Astrocyte (in vitro differentiated cells and primary cell): ENCODE results near the gene CLEC2A. TPM values are rescaled to one million over a fixed set of nuclear protein-coding genes. Genes with fewer than 3 reads are reported as not detected.

ENCODE experiments used
- DNase-seq: peaks from one replicate; pipeline ENCODE4 v3.0.0-alpha.2; 2010; ENCODE audit warnings: low read depth
- FAIRE-seq: peaks from 2 replicates; lab custom pipeline; 2011; peaks lifted over from hg19 to GRCh38; lab: Jason Lieb, UNC
- H2AFZ ChIP-seq: 2 replicates; pipeline ENCODE4 v1.6.0; 2012; ENCODE audit warnings: low read depth, low read length, inconsistent platforms
- H3K27ac ChIP-seq: 2 replicates; pipeline ENCODE4 v1.5.1; 2011; ENCODE audit warnings: low read depth, low read length, inconsistent platforms
- H3K27me3 ChIP-seq: 2 replicates; pipeline ENCODE4 v1.6.0; 2011; ENCODE audit warnings: low read length, inconsistent platforms; ENCODE audit not compliant: insufficient read depth
- H3K36me3 ChIP-seq: 2 replicates; pipeline ENCODE4 v1.5.1; 2011; ENCODE audit warnings: low read length, inconsistent platforms; ENCODE audit not compliant: insufficient read depth
- H3K4me1 ChIP-seq: 2 replicates; pipeline ENCODE4 v1.5.1; 2011; ENCODE audit warnings: low read length, inconsistent platforms; ENCODE audit not compliant: insufficient read depth
- H3K4me2 ChIP-seq: 2 replicates; pipeline ENCODE4 v1.6.0; 2012; ENCODE audit warnings: low read length, inconsistent platforms
- H3K4me3 ChIP-seq: 2 replicates; pipeline ENCODE4 v1.5.1; 2011; ENCODE audit warnings: low read depth, mild to moderate bottlenecking, low read length, inconsistent platforms; ENCODE audit not compliant: insufficient read depth
- H3K79me2 ChIP-seq: 2 replicates; pipeline ENCODE4 v1.6.0; 2012; ENCODE audit warnings: mild to moderate bottlenecking, low read length, inconsistent platforms; ENCODE audit not compliant: insufficient read depth
- H3K9ac ChIP-seq: 2 replicates; pipeline ENCODE4 v1.6.0; 2012; ENCODE audit warnings: mild to moderate bottlenecking, low read length, inconsistent platforms
- H3K9me3 ChIP-seq: 2 replicates; pipeline ENCODE4 v1.5.1; 2012; ENCODE audit warnings: low read depth, mild to moderate bottlenecking, low read length, inconsistent platforms; ENCODE audit not compliant: insufficient read depth
- H4K20me1 ChIP-seq: 2 replicates; pipeline ENCODE4 v1.6.0; 2012; ENCODE audit warnings: low read length, inconsistent platforms; ENCODE audit not compliant: insufficient read depth
- H3K27ac Mint-ChIP-seq: one replicate; pipeline ENCODE4 v1.8.0; 2021; ENCODE audit warnings: mild to moderate bottlenecking, mixed read lengths; ENCODE audit not compliant: unreplicated experiment
- H3K27me3 Mint-ChIP-seq: one replicate; pipeline ENCODE4 v1.8.0; 2021; ENCODE audit warnings: low read depth, mixed read lengths; ENCODE audit not compliant: unreplicated experiment
- H3K36me3 Mint-ChIP-seq: one replicate; pipeline ENCODE4 v1.8.0; 2021; ENCODE audit warnings: low read depth, mixed read lengths; ENCODE audit not compliant: unreplicated experiment
- H3K4me1 Mint-ChIP-seq: one replicate; pipeline ENCODE4 v1.8.0; 2021; ENCODE audit warnings: low read depth, mixed read lengths; ENCODE audit not compliant: unreplicated experiment
- H3K4me3 Mint-ChIP-seq: one replicate; pipeline ENCODE4 v1.8.0; 2021; ENCODE audit warnings: mild to moderate bottlenecking, moderate library complexity, mixed read lengths; ENCODE audit not compliant: unreplicated experiment
- H3K9me3 Mint-ChIP-seq: one replicate; pipeline ENCODE4 v1.8.0; 2021; ENCODE audit warnings: mild to moderate bottlenecking, mixed read lengths; ENCODE audit not compliant: unreplicated experiment
- CTCF ChIP-seq: IDR thresholded peaks from 2 replicates; pipeline ENCODE4 v1.5.1; 2011; ENCODE audit warnings: low read depth, mild to moderate bottlenecking, inconsistent platforms, low read length, moderate library complexity; ENCODE audit not compliant: insufficient read depth
- EZH2 ChIP-seq: IDR thresholded peaks from 2 replicates; pipeline ENCODE4 v1.6.1; 2012; ENCODE audit warnings: mild to moderate bottlenecking, low read length, inconsistent platforms; ENCODE audit not compliant: insufficient read depth
- total RNA-seq: library from RNA; stranded (reverse); gene quantifications from 2 replicates; pipeline ENCODE4 v1.2.1, GENCODE V29; 2021

Gene CLEC2A
- total RNA-seq, 1 donor from 2014 or later: 0.84 TPM

- H3K9me3 ChIP-seq: no peaks in the 10 kb centered on the region
- no peak overlapping the region for H3K9ac ChIP-seq
- Mint-ChIP-seq H3K27me3 (no peaks in the 10 kb centered on the region), H3K4me1 (no peaks in the 10 kb centered on the region), H3K27ac (no peak overlapping the region), H3K4me3 (no peak overlapping the region), H3K36me3 (no peaks in the 10 kb centered on the region), H3K9me3 (no peaks in the 10 kb centered on the region)
- DNase-seq (no peak), FAIRE-seq (no peak)
- H3K27ac ChIP-seq: no peak overlapping the region
- no peak overlapping the region for H3K4me3 ChIP-seq
- H2AFZ ChIP-seq: no peak overlapping the region
- no peaks in the 10 kb centered on the region for H3K79me2 ChIP-seq
- H4K20me1 ChIP-seq: no peaks in the 10 kb centered on the region
- no peaks in the 10 kb centered on the region for H3K27me3 ChIP-seq
- no peaks in the 10 kb centered on the region for H3K4me1 ChIP-seq
- H3K36me3 ChIP-seq: no peaks in the 10 kb centered on the region
- TF ChIP-seq CTCF (no peak), EZH2 (no peak)
- no peak overlapping the region for H3K4me2 ChIP-seq
These were observed 34.6 kb downstream of the CLEC2A start for GRCh38 chr12:9897535-9897934.

GRCh38 chr12:9895215-9895971 lies 36.8 kb downstream of the CLEC2A start:
- no peak overlapping the region for H3K4me2 ChIP-seq
- no peaks in the 10 kb centered on the region for H3K36me3 ChIP-seq
- H3K9ac ChIP-seq: no peak overlapping the region
- H4K20me1 ChIP-seq: no peaks in the 10 kb centered on the region
- H2AFZ ChIP-seq: no peak overlapping the region
- no peaks in the 10 kb centered on the region for H3K4me1 ChIP-seq
- DNase-seq: no peak
- TF ChIP-seq CTCF (no peak), EZH2 (no peak)
- no peak overlapping the region for H3K27ac Mint-ChIP-seq
- no peak overlapping the region for H3K4me3 Mint-ChIP-seq
- H3K27me3 ChIP-seq: no peaks in the 10 kb centered on the region
- H3K36me3 Mint-ChIP-seq: no peaks in the 10 kb centered on the region
- no peaks in the 10 kb centered on the region for H3K27me3 Mint-ChIP-seq
- H3K79me2 ChIP-seq: no peaks in the 10 kb centered on the region
- no peak for FAIRE-seq
- H3K27ac ChIP-seq: no peak overlapping the region
- H3K9me3 ChIP-seq: no peaks in the 10 kb centered on the region
- no peaks in the 10 kb centered on the region for H3K4me1 Mint-ChIP-seq
- H3K9me3 Mint-ChIP-seq: no peaks in the 10 kb centered on the region
- H3K4me3 ChIP-seq: no peak overlapping the region

GRCh38 chr12:9888665-9889273 lies 43.4 kb downstream of the CLEC2A start:
- FAIRE-seq (no peak), DNase-seq (no peak)
- Histone ChIP-seq H3K27me3 (no peaks in the 10 kb centered on the region), H3K4me2 (no peak overlapping the region), H3K9me3 (no peaks in the 10 kb centered on the region), H3K27ac (no peak overlapping the region), H4K20me1 (no peaks in the 10 kb centered on the region), H2AFZ (no peak overlapping the region), H3K79me2 (no peaks in the 10 kb centered on the region), H3K36me3 (no peaks in the 10 kb centered on the region), H3K4me1 (no peaks in the 10 kb centered on the region), H3K4me3 (no peak overlapping the region), H3K9ac (no peak overlapping the region)
- Mint-ChIP-seq H3K9me3 (no peaks in the 10 kb centered on the region), H3K4me3 (no peak overlapping the region), H3K4me1 (no peaks in the 10 kb centered on the region), H3K36me3 (no peaks in the 10 kb centered on the region), H3K27ac (no peak overlapping the region), H3K27me3 (no peaks in the 10 kb centered on the region)
- TF ChIP-seq EZH2: no peak
- TF ChIP-seq CTCF: no peak
